ENCODE measurements around the gene TRIM56. TPM values are rescaled to one million over a fixed set of nuclear protein-coding genes. Genes with fewer than 3 reads are reported as not detected.
"Not testable (repeated sequence)": the region's sequence is repeated elsewhere in the genome, so short reads cannot be mapped to it uniquely, and the experiment has no call there.

The TRIM56 gene
- total RNA-seq, 1 experiment from 2014 or later = 44.5 TPM

DNA sequence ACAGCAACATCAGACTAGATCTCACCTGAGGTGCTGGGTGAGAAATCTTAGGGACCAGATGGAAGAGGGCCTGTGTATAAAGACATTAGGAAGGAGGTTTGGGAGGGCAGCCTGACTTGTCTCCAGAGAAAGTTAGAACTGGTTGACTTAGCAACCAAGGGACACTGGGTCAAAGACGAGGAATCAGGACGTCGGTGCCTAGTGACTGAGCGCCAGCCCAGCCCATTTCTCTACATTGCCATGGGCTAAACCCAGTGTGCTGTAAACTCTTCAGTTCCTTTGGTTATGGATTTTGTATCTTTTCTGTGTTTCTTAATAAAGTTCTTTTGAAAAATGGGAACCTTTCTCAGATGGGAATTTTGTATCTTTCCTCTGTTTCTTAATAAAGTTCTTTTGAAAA lies 12.3 kb downstream of the TRIM56 start:
- H3K36me3 Mint-ChIP-seq (ENCODE audit: insufficient read depth, unreplicated experiment) = peaks cover 32% of the 10 kb centered on the region
- intact Hi-C loops (cut with micrococcal nuclease; ENCODE audit: unreplicated experiment) = no loop called here
- BruUV-seq (replicated peaks) = no TSS peak
- CTCF ChIA-PET = no interaction called here
- no peaks in the 10 kb centered on the region for H3K27me3 Mint-ChIP-seq (ENCODE audit: unreplicated experiment)
- no peak overlapping the region for H3K27ac Mint-ChIP-seq (ENCODE audit: unreplicated experiment)
- H3K9me3 Mint-ChIP-seq (ENCODE audit: low read depth, unreplicated experiment) = no peaks in the 10 kb centered on the region
- peaks cover 16% of the 10 kb centered on the region for H3K4me1 Mint-ChIP-seq (ENCODE audit: low read depth, unreplicated experiment)
- DNase-seq = no peak
- TF ChIP-seq, protein P1, sequence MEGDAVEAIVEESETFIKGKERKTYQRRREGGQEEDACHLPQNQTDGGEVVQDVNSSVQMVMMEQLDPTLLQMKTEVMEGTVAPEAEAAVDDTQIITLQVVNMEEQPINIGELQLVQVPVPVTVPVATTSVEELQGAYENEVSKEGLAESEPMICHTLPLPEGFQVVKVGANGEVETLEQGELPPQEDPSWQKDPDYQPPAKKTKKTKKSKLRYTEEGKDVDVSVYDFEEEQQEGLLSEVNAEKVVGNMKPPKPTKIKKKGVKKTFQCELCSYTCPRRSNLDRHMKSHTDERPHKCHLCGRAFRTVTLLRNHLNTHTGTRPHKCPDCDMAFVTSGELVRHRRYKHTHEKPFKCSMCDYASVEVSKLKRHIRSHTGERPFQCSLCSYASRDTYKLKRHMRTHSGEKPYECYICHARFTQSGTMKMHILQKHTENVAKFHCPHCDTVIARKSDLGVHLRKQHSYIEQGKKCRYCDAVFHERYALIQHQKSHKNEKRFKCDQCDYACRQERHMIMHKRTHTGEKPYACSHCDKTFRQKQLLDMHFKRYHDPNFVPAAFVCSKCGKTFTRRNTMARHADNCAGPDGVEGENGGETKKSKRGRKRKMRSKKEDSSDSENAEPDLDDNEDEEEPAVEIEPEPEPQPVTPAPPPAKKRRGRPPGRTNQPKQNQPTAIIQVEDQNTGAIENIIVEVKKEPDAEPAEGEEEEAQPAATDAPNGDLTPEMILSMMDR (IDR thresholded peaks at IDR 0.05; ENCODE audit: unreplicated experiment) = no peak
- no peak overlapping the region for H3K4me3 Mint-ChIP-seq (ENCODE audit: low read depth, unreplicated experiment)

DNA sequence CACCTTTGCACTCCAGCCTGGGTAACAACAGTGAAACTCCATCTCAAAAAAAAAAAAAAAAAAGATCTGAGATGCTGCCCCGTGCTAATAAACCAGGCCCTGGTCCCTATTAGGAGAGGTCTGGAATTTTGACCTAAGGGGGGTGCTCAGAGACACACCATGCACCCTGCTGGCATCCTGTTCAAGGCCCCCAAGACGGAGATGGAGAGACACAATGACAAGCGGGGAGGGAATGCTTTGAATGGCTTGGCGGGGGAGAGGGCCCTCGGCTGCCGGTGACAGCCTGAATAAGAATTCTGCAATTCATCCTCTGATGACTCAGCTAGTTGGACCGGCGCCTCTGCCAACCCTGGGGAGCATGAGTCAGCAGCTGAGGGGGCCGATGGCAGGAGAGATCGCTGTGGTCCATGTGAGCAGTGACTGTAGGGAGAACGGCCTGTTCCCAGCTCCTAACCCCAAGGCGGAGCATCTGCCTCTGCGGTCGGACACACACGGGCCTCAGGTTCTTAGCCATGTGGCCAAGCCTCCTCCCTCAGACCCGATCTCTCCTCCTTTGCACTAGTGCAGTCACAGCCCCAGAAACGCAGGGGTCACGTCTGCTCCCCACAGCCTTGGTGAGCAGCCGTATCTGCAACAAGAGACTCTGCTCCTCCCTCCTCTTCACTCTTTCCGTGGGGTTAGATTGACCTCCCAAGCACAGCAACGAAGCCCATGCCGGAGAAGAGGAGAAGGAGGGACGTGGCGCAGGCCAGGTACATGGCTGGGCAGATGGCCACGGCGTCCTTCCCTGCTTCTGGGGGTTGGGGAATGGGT lies 14.9 kb downstream of the TRIM56 start:
- peaks cover 16% of the 10 kb centered on the region for H3K4me1 Mint-ChIP-seq (ENCODE audit: low read depth, unreplicated experiment)
- peaks cover 21% of the 10 kb centered on the region for H3K36me3 Mint-ChIP-seq (ENCODE audit: insufficient read depth, unreplicated experiment)
- intact Hi-C loops (cut with micrococcal nuclease; ENCODE audit: unreplicated experiment) = loop anchor here (1.0 kb wide), 1 partner anchor 38 kb away; no protein-coding TSS in a partner anchor
- TF ChIP-seq, protein P1 (IDR thresholded peaks at IDR 0.05; ENCODE audit: unreplicated experiment) = no peak
- no peaks in the 10 kb centered on the region for H3K27me3 Mint-ChIP-seq (ENCODE audit: unreplicated experiment)
- H3K4me3 Mint-ChIP-seq (ENCODE audit: low read depth, unreplicated experiment) = no peak overlapping the region
- peak; percentile 82 for DNase-seq
- CTCF ChIA-PET = interaction anchor here (0.9 kb wide), 1 partner anchor 44 kb away, joined by 4 read pairs; no protein-coding TSS in a partner anchor
- BruUV-seq (replicated peaks) = no TSS peak
- peak overlapping the region; percentile 35 for H3K27ac Mint-ChIP-seq (ENCODE audit: unreplicated experiment)
- no peaks in the 10 kb centered on the region for H3K9me3 Mint-ChIP-seq (ENCODE audit: low read depth, unreplicated experiment)

DNA sequence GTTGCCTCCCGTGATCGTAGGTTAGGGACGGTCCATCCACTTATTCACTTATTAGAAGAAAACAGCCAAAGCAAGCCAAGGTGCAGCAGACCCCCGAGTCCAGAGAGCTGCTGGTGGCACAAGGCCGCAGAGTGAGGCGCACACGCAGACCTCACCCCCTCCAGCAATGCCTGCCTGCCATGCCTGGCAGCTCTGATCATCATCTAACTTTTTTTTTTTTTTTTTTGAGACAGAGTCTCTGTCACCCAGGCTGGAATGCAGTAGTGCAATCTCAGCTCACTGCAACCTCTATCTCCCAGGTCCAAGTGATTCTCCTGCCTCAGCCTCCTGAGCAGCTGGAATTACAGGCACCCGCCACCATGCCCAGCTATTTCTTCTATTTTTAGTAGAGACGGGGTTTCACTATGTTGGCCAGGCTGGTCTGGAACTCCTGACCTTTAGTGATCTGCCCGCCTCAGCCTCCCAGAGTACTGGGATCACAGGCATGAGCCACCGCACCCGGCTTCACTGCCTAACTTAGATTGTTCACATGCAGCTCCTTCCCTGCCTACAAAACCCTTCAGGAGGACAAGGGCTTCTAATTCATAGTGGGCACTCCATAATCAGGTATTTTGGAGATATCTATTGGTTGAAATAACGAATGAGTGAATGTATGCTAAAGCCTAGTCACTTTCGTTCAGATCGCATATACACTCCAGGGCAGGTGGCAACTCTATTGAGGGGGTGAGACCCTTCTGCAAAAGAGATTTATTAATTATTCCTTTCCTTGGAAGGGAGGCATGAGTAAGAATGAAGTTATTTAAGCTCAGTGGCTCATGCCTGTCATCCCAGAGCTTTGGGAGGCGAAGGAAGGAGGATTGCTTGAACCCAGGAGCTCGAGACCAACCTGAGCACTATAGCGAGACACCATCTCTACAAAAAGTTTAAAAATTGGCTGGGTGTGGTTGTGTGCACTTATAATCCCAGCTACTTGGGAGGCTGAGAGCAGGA lies 15.9 kb downstream of the TRIM56 start:
- no peak for DNase-seq
- TF ChIP-seq, protein P1 (IDR thresholded peaks at IDR 0.05; ENCODE audit: unreplicated experiment) = no peak
- Mint-ChIP-seq H3K9me3 (ENCODE audit: low read depth, unreplicated experiment) (no peaks in the 10 kb centered on the region), H3K4me3 (ENCODE audit: low read depth, unreplicated experiment) (no peak overlapping the region), H3K36me3 (ENCODE audit: insufficient read depth, unreplicated experiment) (peaks cover 11% of the 10 kb centered on the region), H3K27me3 (ENCODE audit: unreplicated experiment) (no peaks in the 10 kb centered on the region), H3K27ac (ENCODE audit: unreplicated experiment) (no peak overlapping the region), H3K4me1 (ENCODE audit: low read depth, unreplicated experiment) (peaks cover 16% of the 10 kb centered on the region)
- CTCF ChIA-PET = no interaction called here
- no TSS peak for BruUV-seq (replicated peaks)
- intact Hi-C loops (cut with micrococcal nuclease; ENCODE audit: unreplicated experiment) = loop anchor here (1.0 kb wide), 1 partner anchor 37 kb away; no protein-coding TSS in a partner anchor

DNA sequence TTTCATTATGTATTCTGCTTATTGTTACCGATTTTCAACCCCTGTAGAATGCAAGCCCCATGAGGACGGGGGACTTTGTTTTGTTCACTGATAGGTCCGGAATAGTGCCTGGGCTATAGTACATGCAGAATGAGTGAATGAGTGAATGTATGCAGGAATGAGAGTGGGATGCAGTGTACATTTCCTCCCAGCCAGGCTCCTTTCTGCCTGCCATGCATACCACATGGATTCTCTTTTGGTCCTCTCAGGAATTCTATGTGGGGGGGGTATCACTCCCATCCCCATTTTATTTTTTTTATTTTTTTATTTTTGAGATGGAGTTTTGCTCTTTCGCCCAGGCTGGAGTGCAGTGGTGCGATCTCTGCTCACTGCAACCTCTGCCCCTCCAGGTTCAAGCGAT lies 16.7 kb downstream of the TRIM56 start:
- no TSS peak for BruUV-seq (replicated peaks)
- Mint-ChIP-seq H3K4me1 (ENCODE audit: low read depth, unreplicated experiment) (peaks cover 16% of the 10 kb centered on the region), H3K27me3 (ENCODE audit: unreplicated experiment) (no peaks in the 10 kb centered on the region), H3K4me3 (ENCODE audit: low read depth, unreplicated experiment) (no peak overlapping the region), H3K9me3 (ENCODE audit: low read depth, unreplicated experiment) (no peaks in the 10 kb centered on the region), H3K27ac (ENCODE audit: unreplicated experiment) (no peak overlapping the region), H3K36me3 (ENCODE audit: insufficient read depth, unreplicated experiment) (peaks cover 8% of the 10 kb centered on the region)
- intact Hi-C loops (cut with micrococcal nuclease; ENCODE audit: unreplicated experiment) = no loop called here
- TF ChIP-seq, protein P1 (IDR thresholded peaks at IDR 0.05; ENCODE audit: unreplicated experiment) = no peak
- DNase-seq = no peak
- CTCF ChIA-PET = no interaction called here

DNA sequence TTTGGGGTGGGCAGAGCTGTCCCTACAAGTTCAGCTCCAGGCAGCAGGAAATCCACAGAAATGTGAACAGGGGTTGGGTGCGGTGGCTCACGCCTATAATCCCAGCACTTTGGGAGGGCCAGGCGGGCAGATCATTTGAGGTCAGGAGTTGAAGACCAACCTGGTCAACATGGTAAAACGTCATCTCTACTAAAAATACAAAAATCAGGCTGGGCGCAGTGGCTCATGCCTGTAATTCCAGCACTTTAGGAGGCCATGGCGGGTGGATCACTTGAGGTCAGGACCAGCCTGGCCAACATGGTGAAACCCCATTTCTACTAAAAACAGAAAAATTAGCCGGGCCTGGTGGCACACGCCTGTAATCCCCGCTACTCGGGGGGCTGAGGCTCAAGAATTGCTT lies 18.4 kb downstream of the TRIM56 start:
- H3K27ac Mint-ChIP-seq (ENCODE audit: unreplicated experiment); CTCF ChIA-PET; DNase-seq; H3K9me3 Mint-ChIP-seq (ENCODE audit: low read depth, unreplicated experiment); H3K27me3 Mint-ChIP-seq (ENCODE audit: unreplicated experiment); H3K4me3 Mint-ChIP-seq (ENCODE audit: low read depth, unreplicated experiment); intact Hi-C loops (cut with micrococcal nuclease; ENCODE audit: unreplicated experiment); H3K36me3 Mint-ChIP-seq (ENCODE audit: insufficient read depth, unreplicated experiment); BruUV-seq (replicated peaks): not testable (repeated sequence)
- peaks cover 21% of the 10 kb centered on the region for H3K4me1 Mint-ChIP-seq (ENCODE audit: low read depth, unreplicated experiment)
